Activated CD8-positive, alpha-beta memory T cell treated with anti-CD3 and anti-CD28 coated beads for 1 hour (primary cell): ENCODE data around the gene NPY.
"Not testable (repeated sequence)": the region's sequence is repeated elsewhere in the genome, so short reads cannot be mapped to it uniquely, and the experiment has no call there.

Source experiments
- DNase-seq, 2 donors: peaks; one replicate each; pipeline ENCODE4 v3.0.0-alpha.2; 2020; ENCODE audit warnings: low read depth in 1 of 2; ENCODE audit errors: extremely low read depth in 1 of 2

NPY gene

GRCh38 chr7:24283897-24284698 is at the start of gene NPY:
NPY (plus strand) TSS chr7:24284190; CDS start chr7:24285241, 1,051 bp downstream.
- no peak for DNase-seq

- DNase-seq = no peak
Measured at GRCh38 chr7:24239260-24239659, 44.7 kb upstream of the NPY start.

- DNase-seq = no peak
Measured at GRCh38 chr7:24241206-24241605, 42.8 kb upstream of the NPY start.

- no peak for DNase-seq
Measured at GRCh38 chr7:24244554-24244953, 39.4 kb upstream of the NPY start.

- DNase-seq = no peak
Measured at GRCh38 chr7:24245362-24245761, 38.6 kb upstream of the NPY start.

GRCh38 chr7:24249266-24249665 is 34.7 kb upstream of the NPY start:
- no peak for DNase-seq

- no peak for DNase-seq
Measured at GRCh38 chr7:24251568-24251967, 32.4 kb upstream of the NPY start.

GRCh38 chr7:24255139-24255538 is 28.9 kb upstream of the NPY start:
- no peak for DNase-seq

- DNase-seq = not testable (repeated sequence)
Measured at GRCh38 chr7:24258324-24258723, 25.7 kb upstream of the NPY start.

- DNase-seq = no peak
Measured at GRCh38 chr7:24271938-24272337, 12.1 kb upstream of the NPY start.

- DNase-seq = no peak
Measured at GRCh38 chr7:24279512-24279911, 4.5 kb upstream of the NPY start.

- DNase-seq = no peak
Measured at GRCh38 chr7:24283554-24283896, 465 bp upstream of the NPY start.

- no peak for DNase-seq
Measured at GRCh38 chr7:24284699-24285506, 913 bp downstream of the NPY start.

- DNase-seq = no peak
Measured at GRCh38 chr7:24290004-24290641, 6.1 kb downstream of the NPY start.

- DNase-seq = no peak
Measured at GRCh38 chr7:24291271-24291670, 7.3 kb downstream of the NPY start.

GRCh38 chr7:24297362-24297761 is 13.4 kb downstream of the NPY start:
- DNase-seq = no peak

- DNase-seq = no peak
Measured at GRCh38 chr7:24298696-24299095, 14.7 kb downstream of the NPY start.

- no peak for DNase-seq
Measured at GRCh38 chr7:24299192-24299591, 15.2 kb downstream of the NPY start.

- no peak for DNase-seq
Measured at GRCh38 chr7:24301703-24302102, 17.7 kb downstream of the NPY start.

- no peak for DNase-seq
Measured at GRCh38 chr7:24304494-24305095, 20.6 kb downstream of the NPY start.

GRCh38 chr7:24307326-24307725 is 23.3 kb downstream of the NPY start:
- DNase-seq = no peak
